Osteoblast (primary cell): Measurements from ENCODE around the gene CMTM8. TPM values are rescaled to one million over a fixed set of nuclear protein-coding genes. Genes with fewer than 3 reads are reported as not detected.
"Not testable (repeated sequence)": the region's sequence is repeated elsewhere in the genome, so short reads cannot be mapped to it uniquely, and the experiment has no call there.

Experiments
- DNase-seq: peaks from one replicate; pipeline ENCODE4 v3.0.0; 2011; ENCODE audit warnings: low spot score, mixed read lengths; ENCODE audit not compliant: insufficient read length; ENCODE audit errors: missing footprints
- H2AFZ ChIP-seq: 2 replicates; pipeline ENCODE4 v1.6.0; 2011; ENCODE audit warnings: mild to moderate bottlenecking, low read length
- H3K27ac ChIP-seq: 2 replicates; pipeline ENCODE4 v1.5.1; 2011; ENCODE audit warnings: mild to moderate bottlenecking, low read depth, low read length, moderate library complexity
- H3K27me3 ChIP-seq: 2 replicates; pipeline ENCODE4 v1.6.0; 2012; ENCODE audit warnings: mild to moderate bottlenecking, control low read depth, inconsistent platforms, low read length, moderate library complexity; ENCODE audit not compliant: insufficient read depth
- H3K36me3 ChIP-seq: 2 replicates; pipeline ENCODE4 v1.5.1; 2011; ENCODE audit warnings: mild to moderate bottlenecking, low read length, control low read depth, moderate library complexity; ENCODE audit not compliant: insufficient read depth
- H3K4me1 ChIP-seq: 2 replicates; pipeline ENCODE4 v1.5.1; 2011; ENCODE audit warnings: mild to moderate bottlenecking, low read length, control low read depth, moderate library complexity; ENCODE audit not compliant: insufficient read depth
- H3K4me2 ChIP-seq: 2 replicates; pipeline ENCODE4 v1.6.0; 2011; ENCODE audit warnings: mild to moderate bottlenecking, low read length; ENCODE audit not compliant: insufficient read depth
- H3K4me3 ChIP-seq: fragments of 200-600 bp; sonication (generic); 3 replicates; pipeline ENCODE4 v1.5.1; 2012; ENCODE audit warnings: mild to moderate bottlenecking, low read length, inconsistent platforms; ENCODE audit not compliant: insufficient read depth
- H3K79me2 ChIP-seq: 2 replicates; pipeline ENCODE4 v1.6.0; 2012; ENCODE audit warnings: mild to moderate bottlenecking, low read length, control low read depth, inconsistent platforms; ENCODE audit not compliant: insufficient read depth
- H3K9me3 ChIP-seq: 2 replicates; pipeline ENCODE4 v1.5.1; 2011; ENCODE audit warnings: low read depth, low read length, control low read depth
- H4K20me1 ChIP-seq: 2 replicates; pipeline ENCODE4 v1.6.0; 2012; ENCODE audit warnings: mild to moderate bottlenecking, low read length, control low read depth; ENCODE audit not compliant: insufficient read depth
- CTCF ChIP-seq: IDR thresholded peaks from 2 replicates; pipeline ENCODE4 v1.5.1; 2011; ENCODE audit warnings: mild to moderate bottlenecking, low read depth, low read length, moderate library complexity; ENCODE audit errors: extremely low read depth
- total RNA-seq: library from RNA; depleted of rRNA; stranded (reverse); fragments of >200 nt; gene quantifications from 2 replicates; pipeline ENCODE4 v1.2.3, GENCODE V29; 2012

Gene CMTM8
- total RNA-seq, 1 donor: 1.4 TPM

GRCh38 chr3:32387512-32387911, 149.0 kb downstream of the CMTM8 start:
- peaks cover 7% of the 10 kb centered on the region for H3K79me2 ChIP-seq
- no peaks in the 10 kb centered on the region for H4K20me1 ChIP-seq
- H3K4me3 ChIP-seq: no peak overlapping the region
- no peaks in the 10 kb centered on the region for H3K9me3 ChIP-seq
- no peak for TF ChIP-seq CTCF
- no peak overlapping the region for H2AFZ ChIP-seq
- DNase-seq: no peak
- no peak overlapping the region for H3K27ac ChIP-seq
- H3K4me2 ChIP-seq: no peak overlapping the region
- H3K36me3 ChIP-seq: no peaks in the 10 kb centered on the region
- peaks cover 14% of the 10 kb centered on the region for H3K27me3 ChIP-seq
- H3K4me1 ChIP-seq: peaks cover 5% of the 10 kb centered on the region

DNA sequence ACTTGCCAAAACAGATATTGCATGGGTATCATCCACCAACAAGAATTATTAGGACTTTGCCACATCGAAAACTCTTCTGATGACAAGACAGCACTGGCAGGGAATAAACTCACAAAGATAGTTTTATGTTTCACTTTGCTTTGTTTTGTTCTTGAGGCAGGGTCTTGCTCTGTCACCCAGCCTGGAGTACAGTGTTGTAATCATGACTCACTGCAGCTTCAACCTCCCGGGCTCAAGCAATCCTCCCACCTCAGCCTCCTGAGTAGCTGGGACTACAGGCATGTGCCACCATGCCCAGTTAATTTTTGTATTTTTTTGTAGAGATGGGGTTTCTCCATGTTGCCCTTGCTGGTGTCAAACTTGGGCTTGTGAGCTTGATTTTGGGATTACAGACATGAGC, 151.1 kb downstream of the CMTM8 start:
- not testable (repeated sequence) for H3K27ac ChIP-seq, H3K4me2 ChIP-seq, H3K36me3 ChIP-seq, H3K4me3 ChIP-seq, DNase-seq, H3K9me3 ChIP-seq, H2AFZ ChIP-seq, H4K20me1 ChIP-seq
- Histone ChIP-seq H3K4me1 (peaks cover 11% of the 10 kb centered on the region), H3K79me2 (peaks cover 27% of the 10 kb centered on the region), H3K27me3 (peaks cover 12% of the 10 kb centered on the region)

DNA sequence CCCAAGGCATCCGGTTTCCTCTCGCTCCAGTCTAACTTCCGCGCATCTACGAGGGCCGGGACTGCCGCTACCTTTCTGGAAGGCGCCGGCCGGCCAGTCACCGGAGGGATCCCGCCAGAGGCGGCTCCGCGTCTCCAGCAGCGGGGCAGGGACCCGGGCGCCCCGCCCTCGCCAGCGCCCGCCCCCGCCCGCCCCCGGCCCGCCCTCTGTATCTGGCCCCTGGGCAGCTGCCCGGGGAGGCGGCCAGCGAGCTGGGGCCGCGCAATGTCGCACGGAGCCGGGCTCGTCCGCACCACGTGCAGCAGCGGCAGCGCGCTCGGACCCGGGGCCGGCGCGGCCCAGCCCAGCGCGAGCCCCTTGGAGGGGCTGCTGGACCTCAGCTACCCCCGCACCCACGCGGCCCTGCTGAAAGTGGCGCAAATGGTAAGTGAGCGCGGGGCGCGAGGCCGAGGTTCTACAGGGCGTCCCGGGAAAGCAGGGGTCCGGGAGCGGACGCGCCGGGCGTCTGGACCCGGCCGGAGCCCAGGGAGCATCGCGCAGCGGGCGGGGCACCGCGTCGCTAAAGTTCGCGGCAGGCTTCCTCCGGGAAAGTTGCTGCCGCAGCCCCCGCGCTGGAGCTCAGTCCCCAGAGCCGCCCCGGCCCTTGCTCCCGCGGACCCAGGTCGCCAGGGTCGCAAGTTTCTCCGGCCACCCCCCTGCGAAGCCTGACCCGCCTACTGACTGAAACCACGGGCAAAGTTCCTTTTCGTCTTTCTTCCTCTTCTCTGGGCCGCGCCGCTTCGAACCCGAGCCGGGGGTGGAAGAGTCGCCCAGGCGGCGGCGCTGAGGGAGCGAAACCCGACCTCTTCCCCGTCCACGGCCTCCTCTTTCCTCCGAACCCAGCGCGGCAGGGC, 153.4 kb downstream of the CMTM8 start, which contains the start of gene CMTM7:
Gene CMTM7, plus strand, starts transcription at position 211 of the 893 bp plus-strand sequence. Its CDS starts 54 bp downstream, at position 265.
- peak within 1 kb of the TSS; percentile 96 for H2AFZ ChIP-seq
- peaks cover 46% of the 10 kb centered on the region for H3K79me2 ChIP-seq
- H3K27ac ChIP-seq: peak within 1 kb of the TSS; percentile 58
- H3K36me3 ChIP-seq: no peaks in the 10 kb centered on the region
- H3K4me3 ChIP-seq: peak within 1 kb of the TSS; percentile 89
- peak within 1 kb of the TSS; percentile 92 for H3K4me2 ChIP-seq
- H3K4me1 ChIP-seq: peaks cover 11% of the 10 kb centered on the region
- TF ChIP-seq CTCF: no peak
- peaks cover 3% of the 10 kb centered on the region for H4K20me1 ChIP-seq
- peak; percentile 89 for DNase-seq
- no peaks in the 10 kb centered on the region for H3K9me3 ChIP-seq
- H3K27me3 ChIP-seq: no peaks in the 10 kb centered on the region

GRCh38 chr3:32392536-32393302, 154.2 kb downstream of the CMTM8 start:
- H2AFZ ChIP-seq: peak overlapping the region; percentile 96
- no peaks in the 10 kb centered on the region for H3K36me3 ChIP-seq
- peak; percentile 92 for DNase-seq
- no peak for TF ChIP-seq CTCF
- H4K20me1 ChIP-seq: peaks cover 3% of the 10 kb centered on the region
- no peaks in the 10 kb centered on the region for H3K27me3 ChIP-seq
- peak overlapping the region; percentile 58 for H3K27ac ChIP-seq
- H3K79me2 ChIP-seq: peaks cover 48% of the 10 kb centered on the region
- no peaks in the 10 kb centered on the region for H3K9me3 ChIP-seq
- peak overlapping the region; percentile 89 for H3K4me3 ChIP-seq
- H3K4me1 ChIP-seq: peaks cover 11% of the 10 kb centered on the region
- H3K4me2 ChIP-seq: peak overlapping the region; percentile 92
